ENCODE data around the gene RPF1.
"Not testable (repeated sequence)": the region's sequence is repeated elsewhere in the genome, so short reads cannot be mapped to it uniquely, and the experiment has no call there.

DNA sequence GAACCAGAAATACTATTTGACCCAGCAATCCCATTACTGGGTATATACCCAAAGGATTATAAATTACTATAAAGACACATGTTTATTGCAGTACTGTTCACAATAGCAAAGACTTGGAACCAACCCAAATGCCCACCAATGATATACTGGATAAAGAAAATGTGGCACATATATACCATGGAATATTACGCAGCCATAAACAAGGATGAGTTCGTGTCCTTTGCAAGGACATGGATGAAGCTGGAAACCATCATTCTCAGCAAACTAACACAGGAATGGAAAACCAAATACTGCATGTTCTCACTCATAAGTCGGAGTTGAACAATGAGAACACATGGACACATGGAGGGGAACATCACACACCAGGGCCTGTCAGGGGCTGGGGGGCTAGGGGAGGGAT is 30.4 kb upstream of the RPF1 start:
- TF ChIP-seq, protein P1, sequence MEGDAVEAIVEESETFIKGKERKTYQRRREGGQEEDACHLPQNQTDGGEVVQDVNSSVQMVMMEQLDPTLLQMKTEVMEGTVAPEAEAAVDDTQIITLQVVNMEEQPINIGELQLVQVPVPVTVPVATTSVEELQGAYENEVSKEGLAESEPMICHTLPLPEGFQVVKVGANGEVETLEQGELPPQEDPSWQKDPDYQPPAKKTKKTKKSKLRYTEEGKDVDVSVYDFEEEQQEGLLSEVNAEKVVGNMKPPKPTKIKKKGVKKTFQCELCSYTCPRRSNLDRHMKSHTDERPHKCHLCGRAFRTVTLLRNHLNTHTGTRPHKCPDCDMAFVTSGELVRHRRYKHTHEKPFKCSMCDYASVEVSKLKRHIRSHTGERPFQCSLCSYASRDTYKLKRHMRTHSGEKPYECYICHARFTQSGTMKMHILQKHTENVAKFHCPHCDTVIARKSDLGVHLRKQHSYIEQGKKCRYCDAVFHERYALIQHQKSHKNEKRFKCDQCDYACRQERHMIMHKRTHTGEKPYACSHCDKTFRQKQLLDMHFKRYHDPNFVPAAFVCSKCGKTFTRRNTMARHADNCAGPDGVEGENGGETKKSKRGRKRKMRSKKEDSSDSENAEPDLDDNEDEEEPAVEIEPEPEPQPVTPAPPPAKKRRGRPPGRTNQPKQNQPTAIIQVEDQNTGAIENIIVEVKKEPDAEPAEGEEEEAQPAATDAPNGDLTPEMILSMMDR (IDR thresholded peaks at IDR 0.05), result not testable (repeated sequence)
- TF ChIP-seq POLR2AphosphoS5 (IDR thresholded peaks at IDR 0.05), result not testable (repeated sequence)

All from breast epithelium (tissue), 3 donors.